ENCODE results near the gene MRPL43. TPM values are rescaled to one million over a fixed set of nuclear protein-coding genes. Genes with fewer than 3 reads are reported as not detected.

Gene MRPL43
- total and polyA plus RNA-seq, 4 donors = 33.6 to 124 (median 95.2) TPM

DNA sequence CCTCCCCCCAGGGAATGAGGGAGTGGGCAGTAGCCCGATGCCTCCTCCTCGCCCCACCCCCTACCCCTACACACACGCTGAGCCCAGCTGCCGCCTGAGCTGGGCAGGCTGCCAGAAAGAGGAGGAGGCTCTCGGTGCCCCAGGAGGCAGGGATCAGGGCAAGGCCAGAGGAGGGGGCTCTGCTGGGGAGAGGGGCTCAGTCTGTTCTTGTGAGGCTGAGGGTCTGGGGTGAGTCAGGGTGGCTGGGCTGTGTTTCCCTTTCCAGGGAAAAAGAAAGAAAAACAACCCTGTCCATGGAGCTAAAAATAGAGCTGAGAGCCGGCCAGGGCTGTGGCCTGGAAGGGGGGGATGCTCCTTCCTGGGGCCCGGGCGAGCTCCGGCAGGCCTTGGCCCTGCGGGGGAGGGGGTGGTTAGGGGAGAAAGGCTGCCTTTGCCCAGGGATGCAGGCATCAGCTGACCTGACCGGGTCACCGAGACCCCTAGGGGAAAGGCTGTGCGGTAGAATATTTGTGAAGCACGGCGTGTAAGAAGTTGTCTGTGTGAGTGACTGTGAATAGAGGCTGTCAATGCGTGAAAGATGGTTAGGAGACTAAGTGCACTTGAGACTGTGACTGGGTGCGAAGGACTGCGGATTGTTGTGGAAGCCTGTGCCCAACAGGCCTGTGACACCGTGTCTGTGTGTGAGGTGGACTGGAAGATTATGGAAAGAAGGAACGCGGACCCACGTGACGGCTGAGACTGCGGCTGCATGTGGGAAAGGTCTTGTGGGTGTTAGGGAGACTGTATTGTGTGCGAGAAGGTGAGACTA is 11.1 kb upstream of the MRPL43 start:
- no peaks in the 10 kb centered on the region for H3K9me3 ChIP-seq (ENCODE audit: control insufficient read depth, insufficient read depth, low read length)
- 7% methylated on average over 20 of the region's 25 CpGs for WGBS (ENCODE audit: insufficient coverage)
- peaks cover 64% of the 10 kb centered on the region for H3K4me1 ChIP-seq (ENCODE audit: control insufficient read depth, insufficient read depth, low read length)
- H3K4me3 ChIP-seq (ENCODE audit: low read depth, low read length) = peak overlapping the region; percentile 67
- peak overlapping the region; percentile 97 for H3K27ac ChIP-seq (ENCODE audit: low read depth, low read length)
- peaks cover 22% of the 10 kb centered on the region for H3K36me3 ChIP-seq (ENCODE audit: control insufficient read depth, insufficient read depth, low read length)
- peaks cover 7% of the 10 kb centered on the region for H3K27me3 ChIP-seq (ENCODE audit: control insufficient read depth, insufficient read depth, low read length)
- peak in 3 of 6 donors; percentile 71 to 94 (median 89) for DNase-seq (ENCODE audit: low read depth in 4 of 6, low spot score in 6 of 6)

DNA sequence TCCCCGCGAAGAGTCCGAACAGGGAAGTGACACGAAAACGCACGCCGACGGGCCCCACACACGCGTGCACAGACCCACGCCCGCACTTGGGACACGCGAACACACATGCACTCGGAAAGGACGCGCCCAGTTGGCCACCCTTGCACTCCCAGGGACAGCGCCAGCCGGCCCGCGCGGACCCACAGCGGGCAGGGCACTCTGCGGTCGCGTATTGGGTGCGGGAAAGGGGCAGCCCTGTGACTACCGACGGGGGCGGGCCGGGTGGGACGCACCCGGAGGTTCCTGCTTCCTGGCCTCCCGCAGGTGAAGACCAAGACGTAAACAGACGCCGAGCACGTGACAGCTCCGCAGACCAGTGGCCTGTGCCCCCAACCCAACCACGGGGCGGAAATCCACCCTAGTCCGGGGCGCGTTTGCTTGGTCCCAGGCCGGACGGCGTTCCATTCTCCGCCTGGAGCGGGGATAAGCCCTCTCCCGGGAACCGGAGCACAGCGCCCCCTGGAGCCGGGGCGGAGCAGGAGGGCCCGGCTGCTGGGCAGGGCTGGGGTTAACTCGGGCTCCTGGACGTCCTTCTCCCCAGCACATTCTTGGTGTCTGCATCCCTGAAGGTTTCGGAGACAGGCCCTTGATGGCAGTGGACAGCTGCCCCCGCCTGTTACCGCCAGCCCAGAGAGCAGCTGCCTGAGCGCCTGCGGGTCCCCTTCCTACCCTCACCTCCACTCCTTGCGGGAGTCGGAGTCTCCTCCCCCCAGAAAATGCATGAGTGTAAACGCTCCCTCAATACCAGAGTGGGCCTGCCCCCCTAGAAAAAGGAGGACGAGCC is 10.3 kb upstream of the MRPL43 start:
- Histone ChIP-seq H3K36me3 (ENCODE audit: control insufficient read depth, insufficient read depth, low read length) (peaks cover 23% of the 10 kb centered on the region), H3K4me1 (ENCODE audit: control insufficient read depth, insufficient read depth, low read length) (peaks cover 63% of the 10 kb centered on the region), H3K27me3 (ENCODE audit: control insufficient read depth, insufficient read depth, low read length) (peaks cover 7% of the 10 kb centered on the region), H3K4me3 (ENCODE audit: low read depth, low read length) (peak overlapping the region; percentile 67), H3K9me3 (ENCODE audit: control insufficient read depth, insufficient read depth, low read length) (no peaks in the 10 kb centered on the region), H3K27ac (ENCODE audit: low read depth, low read length) (peak overlapping the region; percentile 97)
- no peak for DNase-seq (ENCODE audit: low read depth in 4 of 6, low spot score in 6 of 6)
- 1% methylated on average over 62 of the region's 66 CpGs for WGBS (ENCODE audit: insufficient coverage)

DNA sequence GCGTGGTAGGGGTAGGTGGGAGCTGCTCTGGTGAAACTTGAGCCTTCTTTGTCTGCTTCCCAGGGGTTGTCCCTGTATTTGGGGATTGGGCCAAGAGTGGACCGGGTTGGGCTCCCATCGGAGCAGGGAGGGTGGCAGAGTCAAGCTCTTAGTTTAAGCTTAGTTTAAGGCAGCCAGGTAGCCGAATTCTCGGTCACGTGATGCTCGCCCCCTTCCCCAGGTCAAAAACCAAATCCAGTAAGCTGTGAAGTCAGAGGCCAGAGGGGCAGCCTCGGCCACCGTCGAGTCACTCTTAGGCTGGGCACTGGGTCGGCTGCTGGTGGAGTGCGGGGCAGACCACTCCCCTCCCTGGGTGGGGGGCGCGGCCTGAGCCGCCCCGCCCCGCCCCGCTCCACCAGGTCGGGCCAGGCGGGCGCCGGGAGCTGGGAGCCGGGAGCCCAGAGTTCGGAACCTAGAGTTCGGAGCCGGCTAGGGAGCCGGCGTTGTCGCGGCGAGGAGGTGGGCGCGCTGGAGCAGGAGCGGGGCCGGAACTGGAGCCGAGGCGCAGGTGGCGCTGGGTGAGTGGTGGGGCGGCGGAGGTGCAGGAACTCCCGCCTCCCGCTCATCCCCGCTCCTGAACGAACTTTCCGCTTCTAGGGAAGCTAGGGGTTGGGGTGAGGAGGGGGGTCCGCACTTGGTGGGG is 9.5 kb upstream of the MRPL43 start:
- Histone ChIP-seq H3K9me3 (ENCODE audit: control insufficient read depth, insufficient read depth, low read length) (no peaks in the 10 kb centered on the region), H3K27me3 (ENCODE audit: control insufficient read depth, insufficient read depth, low read length) (peaks cover 7% of the 10 kb centered on the region), H3K4me3 (ENCODE audit: low read depth, low read length) (peak overlapping the region; percentile 67), H3K27ac (ENCODE audit: low read depth, low read length) (peak overlapping the region; percentile 97), H3K36me3 (ENCODE audit: control insufficient read depth, insufficient read depth, low read length) (peaks cover 20% of the 10 kb centered on the region), H3K4me1 (ENCODE audit: control insufficient read depth, insufficient read depth, low read length) (peaks cover 55% of the 10 kb centered on the region)
- DNase-seq (ENCODE audit: low read depth in 4 of 6, low spot score in 6 of 6) = no peak
- WGBS (ENCODE audit: insufficient coverage) = 3% methylated on average over 42 of the region's 46 CpGs

DNA sequence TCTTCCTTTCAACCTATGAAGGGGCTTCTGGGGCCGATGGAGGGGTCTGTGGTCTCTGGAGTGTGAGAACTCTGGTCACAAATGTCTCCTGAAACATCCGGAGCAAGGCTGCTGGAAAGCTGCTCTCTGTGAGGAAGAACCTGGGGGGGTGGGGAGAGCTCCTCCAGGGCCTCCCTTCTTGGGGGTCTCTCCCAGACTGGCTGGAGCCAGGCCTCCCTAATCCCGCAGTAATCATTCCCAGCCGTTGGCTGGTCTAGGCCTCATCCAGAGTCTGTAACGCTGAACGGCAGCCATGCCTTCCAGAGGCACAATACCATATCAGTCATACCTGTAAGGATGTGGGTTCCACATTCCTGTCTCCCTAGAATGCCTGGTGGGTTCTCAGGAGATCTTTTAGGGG is 7.9 kb upstream of the MRPL43 start:
- Histone ChIP-seq H3K36me3 (ENCODE audit: control insufficient read depth, insufficient read depth, low read length) (peaks cover 31% of the 10 kb centered on the region), H3K9me3 (ENCODE audit: control insufficient read depth, insufficient read depth, low read length) (no peaks in the 10 kb centered on the region), H3K4me3 (ENCODE audit: low read depth, low read length) (no peak overlapping the region), H3K27me3 (ENCODE audit: control insufficient read depth, insufficient read depth, low read length) (peaks cover 7% of the 10 kb centered on the region), H3K4me1 (ENCODE audit: control insufficient read depth, insufficient read depth, low read length) (peaks cover 40% of the 10 kb centered on the region), H3K27ac (ENCODE audit: low read depth, low read length) (no peak overlapping the region)
- 90% methylated on average over 3 of the region's 6 CpGs for WGBS (ENCODE audit: insufficient coverage)
- no peak for DNase-seq (ENCODE audit: low read depth in 4 of 6, low spot score in 6 of 6)

DNA sequence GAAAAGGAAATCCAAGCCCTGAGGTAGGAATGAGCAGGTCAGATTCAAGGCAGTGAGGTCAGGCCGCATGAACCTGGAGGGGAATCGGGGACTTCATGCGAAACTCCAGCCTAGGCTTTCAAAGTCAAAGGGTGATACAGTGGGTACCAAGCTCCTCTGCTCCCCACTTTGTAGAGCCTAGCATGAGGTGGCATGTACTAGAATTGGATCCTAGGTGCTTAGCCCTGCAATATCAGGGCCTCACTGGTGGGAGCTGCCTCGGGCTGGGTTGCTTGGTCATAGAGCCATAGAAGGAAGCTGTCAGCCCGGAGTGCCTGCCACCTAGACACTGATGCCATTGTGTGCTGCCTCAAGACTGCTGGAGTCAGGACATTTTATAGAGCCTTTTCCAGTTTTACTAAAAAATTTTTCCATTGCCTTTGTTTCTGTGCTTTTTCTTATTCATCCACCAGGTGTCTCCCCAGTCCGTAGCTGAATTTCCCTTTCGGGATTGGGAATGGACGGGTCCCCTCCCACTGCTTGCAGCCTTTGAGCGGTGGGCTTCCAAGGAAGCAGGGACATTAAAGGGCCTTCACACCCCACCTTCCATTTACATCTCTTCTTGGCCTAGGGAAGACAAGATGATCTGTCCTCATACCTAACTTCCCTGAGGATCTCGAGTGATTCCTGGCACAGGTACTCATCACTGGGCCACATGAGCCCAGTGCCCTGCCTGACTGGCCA is 6.8 kb upstream of the MRPL43 start:
- H3K27ac ChIP-seq (ENCODE audit: low read depth, low read length) = no peak overlapping the region
- peak in 2 of 6 donors; percentile 84 to 85 for DNase-seq (ENCODE audit: low read depth in 4 of 6, low spot score in 6 of 6)
- 51% methylated on average over 9 of the region's 10 CpGs for WGBS (ENCODE audit: insufficient coverage)

DNA sequence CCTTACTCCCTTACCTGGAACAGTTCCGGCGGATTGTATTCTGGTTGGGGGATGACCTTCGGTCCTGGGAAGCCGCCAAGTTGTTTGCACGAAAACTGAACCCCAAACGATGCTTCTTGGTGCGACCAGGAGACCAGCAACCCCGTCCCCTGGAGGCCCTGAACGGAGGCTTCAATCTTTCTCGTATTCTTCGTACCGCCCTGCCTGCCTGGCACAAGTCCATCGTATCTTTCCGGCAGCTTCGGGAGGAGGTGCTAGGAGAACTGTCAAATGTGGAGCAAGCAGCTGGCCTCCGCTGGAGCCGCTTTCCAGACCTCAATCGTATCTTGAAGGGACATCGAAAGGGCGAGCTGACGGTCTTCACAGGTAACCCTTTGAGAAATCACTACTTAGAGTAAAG is 1.8 kb upstream of the MRPL43 start:
- Histone ChIP-seq H3K27ac (ENCODE audit: low read depth, low read length) (no peak overlapping the region), H3K36me3 (ENCODE audit: control insufficient read depth, insufficient read depth, low read length) (peaks cover 65% of the 10 kb centered on the region), H3K9me3 (ENCODE audit: control insufficient read depth, insufficient read depth, low read length) (no peaks in the 10 kb centered on the region), H3K27me3 (ENCODE audit: control insufficient read depth, insufficient read depth, low read length) (no peaks in the 10 kb centered on the region), H3K4me3 (ENCODE audit: low read depth, low read length) (no peak overlapping the region), H3K4me1 (ENCODE audit: control insufficient read depth, insufficient read depth, low read length) (peaks cover 32% of the 10 kb centered on the region)
- DNase-seq (ENCODE audit: low read depth in 4 of 6, low spot score in 6 of 6) = no peak
- WGBS (ENCODE audit: insufficient coverage) = over 99% methylated on average over 21 of the region's 21 CpGs

More for the DNA sequence above, 6.8 kb upstream of the MRPL43 start:
- Histone ChIP-seq H3K4me1 (ENCODE audit: control insufficient read depth, insufficient read depth, low read length) (peaks cover 36% of the 10 kb centered on the region), H3K9me3 (ENCODE audit: control insufficient read depth, insufficient read depth, low read length) (no peaks in the 10 kb centered on the region), H3K4me3 (ENCODE audit: low read depth, low read length) (no peak overlapping the region), H3K27me3 (ENCODE audit: control insufficient read depth, insufficient read depth, low read length) (peaks cover 7% of the 10 kb centered on the region), H3K36me3 (ENCODE audit: control insufficient read depth, insufficient read depth, low read length) (peaks cover 37% of the 10 kb centered on the region)

DNA sequence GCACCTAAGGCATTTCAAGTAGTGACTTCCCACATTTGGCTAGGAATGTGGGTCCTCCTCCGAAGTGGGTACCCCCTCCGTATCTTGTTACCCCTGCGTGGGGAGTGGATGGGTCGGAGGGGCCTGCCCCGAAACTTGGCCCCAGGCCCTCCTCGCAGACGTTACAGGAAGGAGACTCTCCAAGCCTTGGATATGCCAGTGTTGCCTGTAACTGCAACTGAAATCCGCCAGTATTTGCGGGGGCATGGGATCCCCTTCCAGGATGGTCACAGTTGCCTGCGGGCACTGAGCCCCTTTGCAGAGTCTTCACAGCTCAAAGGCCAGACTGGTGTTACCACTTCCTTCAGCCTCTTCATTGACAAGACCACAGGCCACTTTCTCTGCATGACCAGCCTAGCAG is 869 bp upstream of the MRPL43 start:
- DNase-seq (ENCODE audit: low read depth in 4 of 6, low spot score in 6 of 6) = no peak
- no peaks in the 10 kb centered on the region for H3K9me3 ChIP-seq (ENCODE audit: control insufficient read depth, insufficient read depth, low read length)
- H3K27me3 ChIP-seq (ENCODE audit: control insufficient read depth, insufficient read depth, low read length) = no peaks in the 10 kb centered on the region
- peaks cover 66% of the 10 kb centered on the region for H3K36me3 ChIP-seq (ENCODE audit: control insufficient read depth, insufficient read depth, low read length)
- WGBS (ENCODE audit: insufficient coverage) = 70% methylated on average over 10 of the region's 10 CpGs
- peaks cover 30% of the 10 kb centered on the region for H3K4me1 ChIP-seq (ENCODE audit: control insufficient read depth, insufficient read depth, low read length)
- no peak overlapping the region for H3K27ac ChIP-seq (ENCODE audit: low read depth, low read length)
- peak overlapping the region; percentile 87 for H3K4me3 ChIP-seq (ENCODE audit: low read depth, low read length)

DNA sequence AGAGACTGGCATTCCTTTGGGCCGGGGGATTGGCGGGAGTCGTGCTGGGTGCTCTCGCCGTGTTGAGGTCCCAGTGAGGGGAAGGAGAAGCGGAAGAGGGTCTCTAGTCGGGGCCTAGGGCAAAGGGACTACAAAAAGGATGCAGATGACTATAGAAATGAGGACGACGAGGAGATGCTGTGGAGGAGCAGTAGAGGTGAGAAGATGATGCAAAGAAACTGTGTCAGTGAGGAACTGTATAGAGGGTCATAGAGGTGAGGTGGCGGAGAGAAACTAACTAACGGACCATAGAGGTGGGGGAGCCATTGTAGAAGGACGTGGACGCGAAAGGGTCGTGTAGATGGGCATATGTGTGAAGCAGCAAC is 370 bp upstream of the MRPL43 start:
- no peak for DNase-seq (ENCODE audit: low read depth in 4 of 6, low spot score in 6 of 6)
- H3K4me1 ChIP-seq (ENCODE audit: control insufficient read depth, insufficient read depth, low read length) = peaks cover 30% of the 10 kb centered on the region
- no peak overlapping the region for H3K27ac ChIP-seq (ENCODE audit: low read depth, low read length)
- H3K27me3 ChIP-seq (ENCODE audit: control insufficient read depth, insufficient read depth, low read length) = no peaks in the 10 kb centered on the region
- no peaks in the 10 kb centered on the region for H3K9me3 ChIP-seq (ENCODE audit: control insufficient read depth, insufficient read depth, low read length)
- peak overlapping the region; percentile 87 for H3K4me3 ChIP-seq (ENCODE audit: low read depth, low read length)
- 2% methylated on average over 15 of the region's 15 CpGs for WGBS (ENCODE audit: insufficient coverage)
- H3K36me3 ChIP-seq (ENCODE audit: control insufficient read depth, insufficient read depth, low read length) = peaks cover 65% of the 10 kb centered on the region

DNA sequence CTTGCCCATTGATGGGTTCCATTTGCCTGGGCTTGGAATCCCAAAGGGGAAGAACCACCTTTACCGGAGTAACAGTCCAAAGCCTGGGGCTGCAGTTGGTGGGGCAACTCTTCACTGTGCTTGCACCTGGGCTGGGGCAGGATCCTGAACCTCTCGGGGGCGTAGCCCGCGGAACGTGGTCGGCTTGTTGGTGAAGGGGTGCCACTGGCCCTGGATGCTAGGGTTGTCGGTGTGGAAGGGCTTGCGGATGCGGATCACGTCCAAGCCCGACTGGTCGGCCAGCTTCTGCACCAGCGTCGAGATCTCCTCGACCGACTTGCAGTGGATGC is 710 bp downstream of the MRPL43 start:
- Histone ChIP-seq H3K36me3 (ENCODE audit: control insufficient read depth, insufficient read depth, low read length) (peaks cover 72% of the 10 kb centered on the region), H3K4me3 (ENCODE audit: low read depth, low read length) (peak overlapping the region; percentile 87), H3K9me3 (ENCODE audit: control insufficient read depth, insufficient read depth, low read length) (no peaks in the 10 kb centered on the region), H3K27ac (ENCODE audit: low read depth, low read length) (no peak overlapping the region), H3K4me1 (ENCODE audit: control insufficient read depth, insufficient read depth, low read length) (peaks cover 30% of the 10 kb centered on the region), H3K27me3 (ENCODE audit: control insufficient read depth, insufficient read depth, low read length) (no peaks in the 10 kb centered on the region)
- WGBS (ENCODE audit: insufficient coverage) = 14% methylated on average over 17 of the region's 17 CpGs
- DNase-seq (ENCODE audit: low read depth in 4 of 6, low spot score in 6 of 6) = no peak

All from spinal cord (tissue), 10 donors.